Measurements from ENCODE around the gene ACSS1.

ACSS1 gene

DNA sequence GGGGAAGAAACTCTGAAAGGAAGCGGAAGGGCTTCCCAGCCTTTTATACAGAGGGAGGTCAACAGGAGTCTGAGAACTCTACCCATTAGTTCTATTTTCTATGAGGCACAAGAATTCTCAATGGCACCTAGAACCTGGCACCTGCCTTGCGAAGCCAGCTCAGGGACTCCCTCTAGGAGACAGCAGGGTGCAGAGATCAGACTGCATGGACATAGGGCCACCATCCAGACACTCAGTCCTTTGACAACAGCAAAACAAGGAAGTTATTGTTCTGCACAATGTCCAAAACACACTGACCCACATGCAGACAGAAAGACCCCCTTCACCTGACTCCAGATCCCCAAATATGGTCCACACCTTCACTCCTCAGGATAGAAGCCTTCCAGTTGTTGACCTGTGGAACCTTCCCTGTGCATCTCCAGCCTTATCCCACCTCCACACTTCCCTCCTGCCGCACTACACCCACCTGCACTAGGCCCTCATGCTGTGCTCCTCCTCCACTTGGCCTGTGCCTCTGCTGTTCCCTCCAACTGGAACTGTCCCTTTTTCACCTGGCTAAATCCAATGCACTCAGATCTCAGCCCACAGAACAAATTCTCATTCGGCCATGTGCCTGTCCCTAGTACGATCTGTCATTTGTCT, 27.8 kb downstream of the ACSS1 start:
- no peak for DNase-seq

DNA sequence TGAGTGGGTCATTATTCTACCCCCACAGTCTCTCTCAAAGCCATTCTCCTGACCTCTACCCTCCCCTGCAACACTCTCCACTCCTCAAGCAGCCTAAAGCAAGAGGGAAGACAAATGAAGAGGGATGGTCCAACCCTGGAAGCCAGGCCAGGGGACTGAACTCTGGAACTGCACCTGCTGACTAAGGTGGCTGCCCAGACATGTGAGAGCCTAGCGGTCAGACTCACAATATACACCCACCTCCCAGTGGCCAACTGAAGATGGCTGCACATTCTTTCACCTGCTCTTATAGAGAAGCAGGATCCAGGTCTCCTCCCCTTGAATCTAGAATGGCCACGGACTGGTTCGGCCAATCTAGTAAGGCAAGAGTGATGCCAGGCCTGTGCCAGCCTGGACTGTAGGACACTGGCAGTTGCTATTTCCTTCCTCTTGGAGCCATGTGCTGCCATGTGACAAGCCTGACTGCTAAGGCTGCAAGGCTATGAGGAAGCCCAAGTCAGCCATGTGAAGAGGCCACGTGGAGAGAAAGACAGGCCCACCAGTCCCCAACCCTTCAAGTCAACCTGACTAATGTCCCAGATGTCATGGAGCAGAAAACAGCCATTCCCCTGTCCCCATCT, 31.8 kb downstream of the ACSS1 start:
- DNase-seq = no peak

DNA sequence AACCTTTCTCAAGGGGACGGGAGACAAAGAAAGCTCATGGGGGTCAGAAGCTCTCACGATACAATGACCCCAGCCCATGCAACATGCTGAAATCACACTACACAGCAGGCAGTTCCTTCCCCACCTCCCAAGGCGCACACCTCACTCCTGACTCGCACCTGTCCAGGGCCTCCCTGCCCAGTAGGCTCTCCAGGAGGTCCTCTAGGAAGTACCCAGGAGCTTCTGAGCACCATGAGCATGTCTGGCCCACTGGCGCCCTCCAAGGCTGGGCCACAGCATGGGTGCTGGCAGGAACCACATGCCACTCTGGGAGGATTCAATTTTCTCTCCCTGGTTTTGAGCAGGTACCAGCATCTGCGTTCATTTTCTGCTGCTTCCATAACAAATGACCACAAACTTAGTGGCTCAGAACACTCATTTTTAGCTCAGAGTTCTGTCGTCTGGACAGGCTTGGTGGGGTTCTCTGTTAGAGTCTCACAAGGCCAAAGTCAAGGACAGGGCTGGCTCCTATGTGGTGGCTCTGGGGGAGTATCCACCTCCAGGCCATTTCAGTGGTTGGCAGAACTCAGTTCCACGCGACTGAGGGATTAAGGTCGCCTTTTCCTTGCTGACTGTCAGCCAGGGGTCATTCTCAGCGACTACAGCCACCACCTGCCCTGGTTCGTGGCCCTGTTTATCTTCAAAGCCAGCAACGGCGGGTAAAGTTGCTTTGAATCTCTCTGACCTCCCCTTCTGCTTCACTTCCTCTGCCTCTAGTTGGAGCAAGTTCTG, 32.7 kb downstream of the ACSS1 start:
- DNase-seq = no peak

DNA sequence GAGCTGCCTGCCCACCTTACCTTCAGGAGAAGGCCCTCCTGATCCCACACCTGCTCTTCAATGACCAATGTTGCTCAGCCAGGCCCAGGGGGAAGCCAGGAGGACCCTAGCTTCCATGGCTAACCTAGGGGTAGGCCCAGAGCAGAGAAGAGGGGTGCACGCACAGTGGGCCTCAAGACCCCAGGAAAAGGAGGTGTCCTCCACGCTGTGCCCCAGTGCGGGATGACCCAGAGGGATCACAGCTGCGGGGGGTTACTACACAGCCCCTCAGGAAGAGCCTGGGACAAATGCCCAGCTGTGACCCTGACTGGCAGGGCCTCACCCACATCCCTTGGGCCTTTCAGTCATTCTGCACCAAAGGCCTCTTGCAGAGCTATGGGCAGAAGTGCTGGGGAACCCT, 33.8 kb downstream of the ACSS1 start:
- DNase-seq = no peak

DNA sequence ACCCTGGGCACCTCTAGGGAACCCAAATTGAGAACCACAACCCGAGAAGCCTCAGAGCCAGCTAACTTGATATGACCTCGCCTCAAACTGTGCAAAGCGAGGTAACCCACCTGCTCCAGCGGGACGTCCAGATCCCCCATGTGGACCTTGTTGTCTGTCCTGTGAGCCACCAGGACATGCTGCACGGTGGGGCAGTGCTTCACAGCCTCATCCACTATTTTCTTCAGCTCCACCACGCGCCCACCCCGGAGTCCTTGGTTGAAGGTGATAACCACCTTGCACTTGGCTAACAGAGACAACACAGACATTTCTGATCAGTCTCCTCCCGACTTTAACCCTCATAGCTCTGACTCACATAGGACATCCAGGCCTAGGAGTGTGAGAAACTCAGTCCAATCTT, 34.6 kb downstream of the ACSS1 start:
- DNase-seq = no peak

DNA sequence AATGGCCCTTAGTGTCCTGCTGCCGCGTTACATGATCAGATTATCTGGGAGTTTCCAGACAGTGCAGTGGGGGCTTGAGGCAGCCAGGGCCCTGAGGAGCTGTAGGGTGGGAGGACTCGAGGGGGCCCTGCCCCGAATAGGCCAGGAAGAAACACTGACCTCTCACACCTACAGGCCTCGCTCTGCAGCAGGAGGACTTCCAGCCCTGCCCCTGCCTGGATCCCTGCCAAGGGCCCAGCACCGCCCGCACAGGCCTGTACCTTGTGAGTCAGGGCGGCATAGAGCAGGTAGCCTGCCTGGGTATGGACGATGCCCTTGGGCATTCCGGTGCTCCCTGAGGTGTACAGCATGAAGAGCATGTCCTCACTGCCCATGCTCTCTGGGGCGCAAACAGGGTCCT, 35.3 kb downstream of the ACSS1 start:
- DNase-seq = no peak

DNA sequence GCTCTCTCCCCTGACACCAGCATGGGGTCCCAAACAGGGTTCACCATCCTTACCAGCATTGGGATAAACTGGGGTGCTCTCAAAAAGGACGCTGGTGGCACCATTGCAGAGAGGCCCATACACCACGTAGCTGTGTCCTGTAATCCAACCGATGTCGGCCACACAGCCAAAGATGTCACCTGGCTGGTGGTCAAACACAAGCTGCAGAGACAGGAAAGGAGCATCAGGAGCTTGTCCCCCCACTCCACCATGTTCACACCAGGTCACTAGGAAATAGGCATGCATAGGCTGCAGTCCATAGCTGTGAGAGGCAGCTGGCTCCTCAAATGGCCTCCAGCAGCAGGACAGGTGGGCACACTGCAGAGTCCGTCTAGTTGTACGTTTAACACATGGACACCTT, 36.6 kb downstream of the ACSS1 start:
- no peak for DNase-seq

DNA sequence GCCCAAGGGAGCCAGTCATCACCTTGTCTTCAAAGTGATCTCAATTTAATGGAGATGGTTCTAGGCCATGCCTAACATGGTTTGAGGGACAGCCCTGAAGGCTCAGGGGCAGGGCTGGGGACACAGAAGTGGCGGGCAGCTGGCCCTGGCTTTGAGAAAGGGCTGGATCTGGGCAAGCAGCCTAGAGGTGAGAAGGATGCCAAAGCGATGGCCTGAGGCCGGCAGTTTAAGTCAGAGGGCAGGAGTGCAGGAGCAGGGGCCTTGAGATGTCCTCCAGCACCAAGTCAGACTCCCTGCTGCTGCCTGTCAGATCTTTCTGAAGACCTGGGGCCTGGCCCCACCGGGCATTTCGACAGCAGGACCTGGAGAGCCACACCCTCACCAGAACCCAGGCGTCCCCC, 37.0 kb downstream of the ACSS1 start:
- no peak for DNase-seq

DNA sequence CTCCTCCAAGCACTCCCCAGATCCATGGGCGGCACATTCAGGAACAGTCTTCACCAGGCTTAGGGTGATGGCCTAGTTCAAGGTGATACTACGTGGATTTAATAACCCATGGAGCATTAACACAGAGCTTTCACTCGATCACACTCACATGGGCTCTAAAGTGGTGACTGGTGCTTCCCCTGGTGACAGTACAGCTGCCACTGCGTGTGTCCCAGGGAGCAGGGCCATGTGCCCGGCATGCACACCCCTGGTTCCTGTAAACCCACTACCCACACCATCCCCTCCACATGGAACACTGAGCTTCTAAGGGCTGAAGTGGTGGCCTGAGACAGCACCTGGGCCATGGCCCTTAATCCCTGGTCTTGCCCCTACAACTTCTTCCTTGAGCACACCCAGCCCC, 37.6 kb downstream of the ACSS1 start:
- DNase-seq = no peak

DNA sequence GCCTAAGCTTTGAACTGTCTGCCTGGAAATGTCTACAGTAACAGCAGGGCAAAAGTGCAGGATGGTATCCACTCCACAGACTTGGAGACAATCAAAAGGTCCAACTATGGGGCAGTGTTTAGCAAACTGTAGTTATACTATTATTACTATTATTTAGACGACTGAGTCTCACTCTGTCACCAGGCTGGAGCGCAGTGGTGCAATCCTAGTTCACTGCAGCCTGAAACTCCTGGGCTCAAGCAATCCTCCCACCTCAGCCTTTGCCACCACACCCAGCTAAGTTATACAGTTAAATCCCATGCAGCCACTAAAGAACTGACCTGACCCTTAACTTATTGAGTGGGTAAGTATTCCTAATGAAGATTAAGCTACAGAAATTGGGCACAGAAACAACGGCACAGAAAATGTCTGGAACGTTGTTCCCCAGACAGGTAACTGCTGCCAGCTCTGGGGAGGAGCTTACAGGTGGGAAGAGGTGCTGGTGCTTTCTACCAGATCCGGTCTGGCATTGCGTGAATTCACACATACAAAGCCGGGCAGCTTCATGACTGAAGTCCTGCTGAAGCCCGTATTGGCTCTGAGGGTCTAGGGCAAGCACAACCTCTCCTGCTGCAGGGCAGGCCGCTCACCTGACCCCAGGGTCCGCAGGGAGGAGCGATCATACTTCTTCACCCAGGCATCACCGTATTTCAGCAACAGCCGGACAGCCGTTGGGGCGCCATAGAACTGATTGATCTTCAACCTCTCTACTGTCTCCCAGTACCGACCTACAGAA, 38.4 kb downstream of the ACSS1 start:
- DNase-seq = no peak

DNA sequence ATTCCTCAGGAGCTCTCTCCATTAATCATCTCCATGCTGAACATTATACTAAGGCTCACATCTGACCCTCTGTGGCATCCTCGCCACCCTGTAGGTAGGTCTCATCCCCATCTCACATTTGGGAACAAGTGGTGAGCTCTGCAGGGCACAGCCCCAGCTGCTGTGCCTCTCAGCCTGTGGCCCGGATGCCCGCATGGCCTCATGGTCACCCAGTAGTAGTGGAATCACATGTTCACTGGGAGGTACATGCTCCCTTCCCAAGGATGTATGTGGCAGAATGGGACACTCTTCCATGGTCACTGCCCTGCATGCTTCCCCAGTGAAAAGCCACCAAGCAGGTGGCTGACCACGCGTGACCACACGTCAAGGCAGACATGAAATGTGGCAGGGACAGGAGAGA, 39.1 kb downstream of the ACSS1 start:
- DNase-seq = no peak

DNA sequence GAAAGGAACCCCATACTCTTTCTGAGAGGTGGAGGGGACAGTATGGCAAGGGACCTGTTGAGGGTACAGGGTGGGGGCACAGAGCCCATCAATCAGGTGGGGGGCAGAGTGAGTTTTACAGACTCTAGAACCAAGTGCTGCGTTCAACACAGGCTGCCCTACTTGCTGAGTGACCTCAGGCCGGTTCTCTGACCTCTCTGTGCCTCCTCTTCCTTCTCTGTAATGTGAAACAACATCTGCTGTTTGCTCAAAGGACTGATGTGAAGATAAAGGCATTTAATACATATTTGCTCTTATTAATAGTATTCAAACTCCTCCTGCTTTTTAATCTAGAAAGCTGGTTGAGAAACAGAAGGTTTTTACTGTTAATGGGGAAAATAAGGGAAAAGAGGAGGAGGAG, 39.5 kb downstream of the ACSS1 start:
- no peak for DNase-seq

DNA sequence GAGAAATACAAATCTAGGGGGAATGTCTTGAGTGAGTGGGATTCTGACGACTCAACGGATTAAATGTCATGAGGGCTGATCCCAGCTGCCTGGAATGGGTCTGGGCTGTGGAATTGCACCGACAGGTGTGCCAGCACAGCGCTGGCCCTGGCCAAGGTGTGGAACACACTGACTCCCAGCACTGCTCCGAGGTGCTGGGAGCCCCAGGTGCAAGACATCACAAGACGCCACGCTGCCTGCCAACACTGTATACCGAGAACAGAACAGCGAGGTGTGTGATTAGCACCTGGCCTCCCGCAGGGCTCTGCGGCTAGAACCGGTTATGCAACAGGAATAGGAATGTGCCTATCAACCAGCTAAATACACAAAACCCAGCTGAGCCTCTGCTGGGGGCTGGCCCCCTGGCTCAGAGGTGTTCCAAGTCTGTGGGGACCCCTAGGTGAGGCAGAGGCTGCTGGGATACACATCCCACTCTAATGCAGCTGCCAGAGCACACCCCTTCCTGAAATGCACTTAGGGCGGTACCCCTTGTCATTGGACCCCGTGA, 40.6 kb downstream of the ACSS1 start:
- no peak for DNase-seq

DNA sequence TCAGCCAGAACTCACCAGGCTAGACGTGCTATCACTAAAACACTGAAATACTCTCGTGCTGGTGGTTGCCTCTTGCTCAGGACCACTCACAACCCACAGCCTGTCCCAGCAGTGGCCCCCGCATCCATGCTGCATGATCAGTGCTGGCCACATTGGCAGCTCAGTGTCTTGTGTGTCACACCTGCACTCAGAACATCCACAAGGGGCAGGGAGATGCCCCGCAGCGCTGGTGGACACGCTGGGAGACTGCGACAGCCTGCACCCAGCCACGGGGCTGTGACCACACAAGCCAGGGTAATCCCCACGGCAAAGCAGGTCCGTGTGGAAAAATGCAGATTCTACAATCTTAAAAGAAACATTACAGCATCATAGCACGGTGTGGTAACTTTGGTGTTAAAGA, 41.5 kb downstream of the ACSS1 start:
- DNase-seq = no peak

DNA sequence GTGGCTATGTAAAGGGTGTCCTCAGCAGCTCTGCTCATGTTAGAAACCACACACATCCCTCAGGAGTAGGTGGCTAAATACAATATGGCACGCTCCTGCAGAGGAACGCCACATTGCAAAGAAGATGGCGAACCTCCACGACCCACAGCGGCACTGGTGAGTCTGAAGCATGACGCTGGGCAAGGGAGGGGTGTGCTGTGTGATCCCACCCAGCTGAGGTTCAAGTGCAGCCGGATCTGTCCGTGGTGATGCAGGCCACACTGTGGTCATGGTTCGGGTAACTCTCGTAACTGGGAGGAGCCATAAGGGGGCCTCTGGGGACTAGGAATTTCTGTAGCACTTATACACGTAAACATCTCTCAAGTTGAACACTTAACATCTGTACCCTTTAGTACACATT, 42.0 kb downstream of the ACSS1 start:
- DNase-seq = no peak

DNA sequence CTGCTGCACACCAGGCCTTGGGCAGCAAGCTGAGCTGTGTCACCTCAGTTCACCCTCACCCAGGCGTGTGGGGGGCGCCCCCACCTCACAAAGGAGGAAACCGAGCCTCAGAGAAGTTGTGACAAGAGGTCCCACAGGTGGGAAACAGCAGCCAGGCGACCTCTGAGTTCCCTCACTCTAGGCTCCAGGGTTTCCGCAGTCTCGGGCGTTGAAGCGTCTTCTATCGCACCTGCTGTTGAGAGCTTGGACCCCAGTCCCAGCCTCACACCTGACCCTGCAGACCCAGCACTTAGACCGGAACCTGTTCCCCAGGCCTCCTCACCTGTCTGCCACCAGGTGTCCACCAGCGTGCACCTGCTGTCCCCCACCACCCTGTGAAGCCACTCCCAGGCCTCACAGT, 43.1 kb downstream of the ACSS1 start:
- DNase-seq = no peak

DNA sequence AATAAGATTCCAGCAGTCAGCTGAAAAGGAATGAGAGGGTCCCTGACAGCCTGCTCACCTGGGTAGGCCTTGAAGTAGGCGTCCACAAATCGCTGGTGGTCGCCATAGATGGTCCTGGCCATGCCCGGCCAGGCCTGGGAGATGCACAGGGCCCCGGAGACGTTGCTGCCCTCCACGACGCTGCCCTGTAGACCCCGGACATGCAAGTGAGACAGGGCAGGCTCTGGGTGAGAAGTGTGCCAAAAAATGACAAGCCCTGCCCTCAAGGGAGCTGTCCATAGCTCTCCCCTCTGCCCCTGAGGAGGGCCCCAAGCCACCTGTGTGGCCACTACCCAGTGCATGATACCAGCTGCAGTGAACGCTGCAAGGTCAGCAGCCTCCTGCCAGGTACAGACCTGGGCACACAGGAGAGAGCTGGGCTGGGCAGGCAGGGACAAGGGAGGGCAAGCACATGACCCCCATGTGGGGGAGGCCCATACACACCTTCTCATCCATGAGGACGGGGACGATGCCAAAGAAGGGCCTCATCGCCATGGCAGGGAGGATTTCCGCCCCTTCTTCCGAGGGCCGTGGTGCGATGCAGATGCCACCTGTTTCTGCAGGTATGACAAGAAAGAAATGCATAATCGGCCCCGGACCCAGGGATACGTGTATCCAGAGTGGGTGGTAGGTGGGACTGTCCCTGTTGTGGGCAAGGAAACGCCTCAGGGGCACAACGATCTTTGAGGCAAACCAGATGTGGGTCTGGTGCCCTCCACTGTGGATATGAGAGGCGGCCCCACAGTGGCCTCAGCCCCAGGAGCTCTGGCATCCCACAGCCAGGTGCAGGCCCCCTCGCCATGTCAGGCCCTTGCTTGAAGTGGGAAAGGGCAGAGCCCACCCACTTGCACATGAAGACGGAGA, 44.2 kb downstream of the ACSS1 start:
- DNase-seq = no peak

DNA sequence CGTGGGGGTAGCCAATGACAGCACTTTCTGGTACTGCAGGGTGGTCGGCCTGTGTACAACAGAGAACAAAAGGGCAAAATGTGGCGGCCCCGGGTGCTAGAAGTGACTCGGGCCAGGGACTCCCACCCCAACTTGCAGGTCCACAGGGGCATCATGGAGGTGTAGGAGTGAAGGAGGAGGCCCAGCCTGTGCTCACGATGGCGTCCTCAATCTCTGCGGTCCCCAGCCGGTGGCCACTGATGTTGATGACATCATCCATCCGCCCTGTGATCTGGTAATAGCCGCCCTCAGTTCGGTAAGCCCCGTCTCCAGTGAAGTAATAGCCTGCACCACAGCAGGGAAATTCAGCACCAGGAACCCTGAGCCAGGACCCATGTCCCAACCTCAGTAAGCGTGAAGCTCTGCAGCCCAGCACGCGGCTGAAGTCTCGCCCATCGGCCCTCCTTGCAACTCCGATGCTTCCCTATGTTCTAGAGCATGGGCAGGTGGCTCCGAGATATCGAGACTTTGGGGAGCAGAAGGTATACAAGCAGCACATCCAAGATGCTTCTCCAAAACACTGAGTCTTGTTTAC, 45.2 kb downstream of the ACSS1 start:
- no peak for DNase-seq

DNA sequence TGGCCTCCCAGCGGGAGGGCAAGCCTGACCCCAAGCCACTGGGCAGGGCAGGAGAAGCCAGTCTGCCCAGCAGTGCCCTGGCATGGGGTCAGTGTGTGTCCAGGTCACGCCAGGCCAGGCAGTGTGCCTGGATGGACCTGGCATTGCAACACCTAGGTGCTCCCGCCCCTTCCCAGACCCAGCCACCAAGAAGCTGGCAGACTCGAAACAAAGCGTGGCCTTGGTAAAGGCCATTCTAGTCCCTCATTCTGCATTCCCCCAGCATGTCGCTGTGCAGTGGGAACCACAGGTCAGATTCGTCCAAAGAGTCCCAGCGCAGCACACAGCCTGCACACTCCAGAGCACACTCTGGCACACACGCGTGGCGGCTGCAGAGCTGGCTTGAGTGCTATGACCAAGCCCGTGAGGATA, 46.1 kb downstream of the ACSS1 start:
- DNase-seq = no peak

DNA sequence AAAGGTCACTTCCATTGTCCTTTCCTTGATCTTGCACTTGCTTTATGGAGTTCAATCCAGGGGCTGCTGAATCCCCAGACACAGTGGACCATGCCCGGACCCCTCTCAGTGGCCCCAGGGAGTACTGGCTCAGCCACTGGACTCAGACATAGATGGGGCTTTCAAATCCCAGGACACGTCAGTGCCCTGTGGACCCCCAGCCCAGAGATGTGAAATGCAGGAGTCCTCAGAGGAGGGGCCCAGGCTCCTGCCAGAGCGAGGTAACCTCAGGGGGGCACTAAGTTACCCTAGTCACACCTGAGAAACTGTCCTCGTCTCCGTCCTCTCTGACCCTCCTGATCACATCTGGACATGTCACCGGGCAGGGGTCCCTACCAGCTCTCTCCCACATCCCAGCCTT, 46.7 kb downstream of the ACSS1 start:
- no peak for DNase-seq

DNA sequence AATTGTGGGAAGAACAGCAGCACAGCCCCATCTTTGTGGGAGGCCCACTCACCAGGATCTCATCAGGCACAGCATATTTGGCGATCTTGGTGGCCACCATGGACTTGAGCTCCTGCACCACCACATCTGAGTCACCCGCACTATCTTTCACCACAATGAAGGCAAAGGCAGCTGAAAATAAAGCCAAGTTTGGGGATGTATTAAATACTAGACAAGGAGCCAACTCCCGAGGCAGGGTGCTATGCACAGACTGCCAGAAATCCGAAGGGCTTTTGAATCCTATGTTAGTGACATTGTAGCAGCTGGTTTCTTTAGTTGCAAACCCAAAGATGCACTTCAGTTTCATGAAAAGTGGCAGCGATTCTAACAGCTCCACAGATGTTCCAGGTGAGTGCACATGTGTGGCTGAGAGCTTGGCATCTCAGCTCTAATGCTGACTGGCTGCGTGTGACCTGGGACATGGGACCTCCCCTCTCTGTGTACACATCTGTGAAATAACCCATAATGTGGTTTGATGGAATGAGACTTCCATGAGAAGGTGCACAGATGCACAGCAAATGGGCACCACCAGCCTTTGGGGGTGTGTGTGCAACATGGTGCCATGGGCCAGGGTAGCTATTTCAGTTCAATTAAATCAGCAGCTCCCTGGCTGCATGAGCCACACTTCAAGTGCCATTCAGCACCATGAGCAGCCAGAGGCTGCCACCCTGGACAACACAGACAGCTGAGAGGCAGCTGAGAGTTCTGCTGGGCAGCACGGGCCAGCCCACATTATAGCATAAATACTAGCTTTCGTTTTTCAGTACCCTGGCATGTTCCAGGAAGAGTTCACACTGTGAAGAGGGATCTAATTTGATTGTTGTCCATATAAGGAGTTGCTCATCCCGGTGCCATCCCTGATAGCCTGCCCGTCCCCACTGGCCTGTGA, 48.5 kb downstream of the ACSS1 start:
- DNase-seq = no peak

Data from activated naive CD4-positive, alpha-beta T cell (primary cell).